Mucosa of stomach (tissue), 1 donor: ENCODE data around the gene AOAH.

Source experiments
- H3K27me3 ChIP-seq: one replicate; pipeline ENCODE4 v1.7.0; 2013; ENCODE audit warnings: mild to moderate bottlenecking, low read length; ENCODE audit not compliant: control insufficient read depth, insufficient read depth
- H3K36me3 ChIP-seq: one replicate; pipeline ENCODE4 v1.7.0; 2013; ENCODE audit warnings: low read length; ENCODE audit not compliant: control insufficient read depth, insufficient read depth
- H3K4me1 ChIP-seq: one replicate; pipeline ENCODE4 v1.7.0; 2013; ENCODE audit warnings: mild to moderate bottlenecking, low read length; ENCODE audit not compliant: control insufficient read depth, insufficient read depth
- H3K4me3 ChIP-seq: one replicate; pipeline ENCODE4 v1.7.0; 2013; ENCODE audit warnings: low read length
- H3K9ac ChIP-seq: one replicate; pipeline ENCODE4 v1.7.0; 2013; ENCODE audit warnings: mild to moderate bottlenecking, low read length, moderate library complexity
- H3K9me3 ChIP-seq: one replicate; pipeline ENCODE4 v1.7.0; 2013; ENCODE audit warnings: mild to moderate bottlenecking, low read length, moderate library complexity; ENCODE audit not compliant: control insufficient read depth
- donor health status: Pancreatic carcinoma.

The AOAH gene

DNA sequence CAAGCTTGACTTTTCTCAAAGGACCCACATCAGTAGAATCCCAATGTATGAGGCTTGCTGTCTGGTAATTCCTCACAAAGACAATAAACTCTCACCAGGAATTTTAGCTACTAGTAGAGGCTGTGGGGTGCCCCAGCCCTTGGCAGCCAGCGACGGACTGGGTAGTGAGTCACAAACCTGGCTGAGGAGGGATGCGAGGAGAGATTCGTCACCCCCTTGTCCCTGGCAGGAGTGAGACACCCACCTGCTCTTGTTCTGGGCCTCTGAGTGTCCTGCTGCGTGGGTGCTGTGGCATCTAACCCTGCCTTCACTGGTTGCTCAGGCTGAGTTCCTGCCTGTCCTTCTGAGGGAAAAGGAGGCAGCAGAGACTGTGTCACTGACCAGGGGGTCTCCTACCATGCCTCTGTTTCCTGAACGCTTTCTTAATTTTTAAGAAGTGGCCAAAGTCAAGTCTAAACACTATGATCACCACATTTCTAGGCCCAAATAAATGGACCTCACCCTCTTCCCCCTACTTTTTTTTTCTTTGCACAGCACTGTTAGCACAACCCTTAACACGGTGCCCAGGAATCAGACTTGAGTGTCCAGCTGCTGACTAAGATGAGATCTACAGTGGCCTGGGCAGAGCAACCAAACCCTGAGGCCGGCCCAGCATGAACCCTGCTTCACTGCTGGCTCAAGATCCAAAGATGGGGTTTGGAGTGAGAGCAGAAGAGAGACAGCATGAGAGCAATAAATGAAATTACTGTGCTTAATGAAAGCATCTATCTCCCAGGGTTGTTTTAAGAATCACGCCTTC, 188.2 kb downstream of the AOAH start:
- Histone ChIP-seq H3K27me3 (no peaks in the 10 kb centered on the region), H3K9me3 (no peaks in the 10 kb centered on the region), H3K9ac (no peak overlapping the region), H3K4me1 (no peaks in the 10 kb centered on the region), H3K36me3 (no peaks in the 10 kb centered on the region), H3K4me3 (no peak overlapping the region)

GRCh38 chr7:36533717-36534116, 190.6 kb downstream of the AOAH start:
- H3K4me3 ChIP-seq: no peak overlapping the region
- H3K9ac ChIP-seq: no peak overlapping the region
- H3K36me3 ChIP-seq: no peaks in the 10 kb centered on the region
- no peaks in the 10 kb centered on the region for H3K27me3 ChIP-seq
- H3K9me3 ChIP-seq: no peaks in the 10 kb centered on the region
- H3K4me1 ChIP-seq: no peaks in the 10 kb centered on the region

DNA sequence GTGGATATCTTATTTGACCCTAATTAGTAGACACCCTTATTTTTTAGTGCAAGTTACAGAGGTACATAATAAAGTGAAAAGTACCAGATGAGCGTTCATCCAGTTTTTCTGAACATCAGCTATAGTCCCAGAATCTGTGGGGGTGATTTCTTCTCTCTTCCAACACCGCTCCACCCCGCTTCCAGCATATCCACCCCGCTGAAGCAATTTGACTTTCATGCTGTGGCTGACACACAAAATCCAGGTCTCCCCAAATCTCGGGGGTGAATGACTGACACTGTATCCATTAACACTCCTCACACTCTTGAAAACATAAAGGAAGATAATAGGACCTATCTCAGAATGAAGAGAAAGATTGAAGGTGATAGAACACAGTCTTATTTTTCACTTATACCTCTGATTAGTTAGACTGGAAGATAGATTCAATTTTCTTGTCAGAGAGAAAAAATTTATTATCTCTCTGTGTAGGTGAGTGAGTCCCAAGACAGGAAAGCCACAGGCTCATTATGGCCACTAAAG, 191.3 kb downstream of the AOAH start:
- H3K9ac ChIP-seq: no peak overlapping the region
- H3K4me3 ChIP-seq: no peak overlapping the region
- H3K27me3 ChIP-seq: no peaks in the 10 kb centered on the region
- no peaks in the 10 kb centered on the region for H3K9me3 ChIP-seq
- no peaks in the 10 kb centered on the region for H3K4me1 ChIP-seq
- H3K36me3 ChIP-seq: no peaks in the 10 kb centered on the region

GRCh38 chr7:36531951-36532350, 192.3 kb downstream of the AOAH start:
- H3K9ac ChIP-seq: no peak overlapping the region
- H3K9me3 ChIP-seq: no peaks in the 10 kb centered on the region
- no peak overlapping the region for H3K4me3 ChIP-seq
- no peaks in the 10 kb centered on the region for H3K27me3 ChIP-seq
- H3K36me3 ChIP-seq: no peaks in the 10 kb centered on the region
- H3K4me1 ChIP-seq: no peaks in the 10 kb centered on the region

GRCh38 chr7:36530456-36530855, 193.8 kb downstream of the AOAH start:
- Histone ChIP-seq H3K9me3 (no peaks in the 10 kb centered on the region), H3K27me3 (no peaks in the 10 kb centered on the region), H3K36me3 (no peaks in the 10 kb centered on the region), H3K9ac (no peak overlapping the region), H3K4me1 (no peaks in the 10 kb centered on the region), H3K4me3 (no peak overlapping the region)

DNA sequence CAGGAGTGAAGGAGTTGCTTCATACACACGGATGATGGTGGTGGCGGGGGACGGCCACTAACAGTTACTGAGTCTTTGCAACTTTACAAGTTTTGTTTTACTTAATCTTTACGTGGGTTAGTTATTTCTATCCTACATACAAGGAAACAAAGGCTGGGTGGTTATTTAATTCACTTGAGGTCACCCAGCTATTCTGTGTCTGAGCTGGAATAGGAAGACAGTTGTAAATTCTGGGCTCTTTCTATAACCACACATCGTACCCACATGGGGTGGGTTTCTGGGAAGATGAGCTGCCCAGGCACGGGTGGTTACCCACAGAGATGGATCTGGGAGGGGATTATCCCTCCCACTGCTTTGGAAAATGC, 196.8 kb downstream of the AOAH start:
- H3K4me1 ChIP-seq: no peaks in the 10 kb centered on the region

GRCh38 chr7:36526863-36527548, 197.3 kb downstream of the AOAH start:
- H3K4me3 ChIP-seq: no peak overlapping the region
- no peaks in the 10 kb centered on the region for H3K9me3 ChIP-seq
- no peaks in the 10 kb centered on the region for H3K27me3 ChIP-seq
- no peaks in the 10 kb centered on the region for H3K36me3 ChIP-seq
- H3K4me1 ChIP-seq: no peaks in the 10 kb centered on the region
- no peak overlapping the region for H3K9ac ChIP-seq

More for the DNA sequence above, 196.8 kb downstream of the AOAH start:
- no peaks in the 10 kb centered on the region for H3K27me3 ChIP-seq
- H3K9me3 ChIP-seq: no peaks in the 10 kb centered on the region
- no peaks in the 10 kb centered on the region for H3K36me3 ChIP-seq
- no peak overlapping the region for H3K4me3 ChIP-seq
- no peak overlapping the region for H3K9ac ChIP-seq

GRCh38 chr7:36523371-36524101, 200.8 kb downstream of the AOAH start:
- Histone ChIP-seq H3K36me3 (no peaks in the 10 kb centered on the region), H3K27me3 (no peaks in the 10 kb centered on the region), H3K4me1 (no peaks in the 10 kb centered on the region), H3K9ac (no peak overlapping the region), H3K4me3 (no peak overlapping the region), H3K9me3 (no peaks in the 10 kb centered on the region)

DNA sequence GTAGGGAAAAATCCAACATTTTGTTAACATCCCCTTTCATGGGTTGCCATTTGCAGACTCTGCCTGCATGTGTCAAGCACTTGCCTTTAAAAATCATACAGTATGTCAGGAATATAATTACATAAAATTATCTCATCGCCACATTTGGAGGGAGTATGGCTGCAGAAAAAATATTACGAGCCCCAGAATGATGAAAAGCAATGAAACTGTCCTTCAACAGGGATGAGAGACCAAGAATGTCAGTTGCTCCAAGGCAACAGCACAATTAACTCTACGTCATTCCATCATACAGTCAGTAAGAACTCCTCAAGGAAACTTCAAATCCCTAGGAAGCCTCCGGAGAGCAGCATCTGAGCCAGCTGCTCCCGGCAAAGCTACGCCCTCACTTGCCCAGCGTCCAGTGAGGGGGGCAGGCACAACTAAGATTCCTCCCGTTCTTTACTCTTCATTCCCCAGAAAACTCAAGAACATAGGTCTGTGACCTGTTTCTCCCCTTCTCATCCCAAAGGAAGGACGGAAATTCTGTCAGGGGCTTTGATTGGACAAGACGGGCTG, 201.8 kb downstream of the AOAH start:
- no peaks in the 10 kb centered on the region for H3K4me1 ChIP-seq
- H3K9ac ChIP-seq: no peak overlapping the region
- H3K36me3 ChIP-seq: no peaks in the 10 kb centered on the region
- no peaks in the 10 kb centered on the region for H3K27me3 ChIP-seq
- H3K9me3 ChIP-seq: no peaks in the 10 kb centered on the region
- H3K4me3 ChIP-seq: no peak overlapping the region

DNA sequence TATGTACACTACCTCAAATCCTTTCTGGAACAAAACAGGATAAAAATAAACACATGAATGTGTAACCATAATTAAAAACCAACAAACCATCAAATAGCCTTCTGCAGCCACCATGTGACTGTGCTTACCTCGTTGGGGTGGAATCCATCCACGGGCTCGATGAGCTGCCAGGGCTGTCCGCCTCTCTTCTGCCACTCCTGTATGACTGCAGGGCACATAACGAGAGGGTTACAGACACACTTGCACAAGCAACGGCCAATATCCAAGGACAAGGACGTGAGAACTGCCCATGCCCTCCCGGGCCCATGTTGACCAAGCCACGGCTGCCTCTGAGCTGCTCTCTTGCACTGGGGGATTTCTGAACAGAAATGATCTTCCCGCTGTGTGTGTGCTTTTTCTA, 202.4 kb downstream of the AOAH start:
- H3K4me3 ChIP-seq: no peak overlapping the region
- no peaks in the 10 kb centered on the region for H3K4me1 ChIP-seq
- no peak overlapping the region for H3K9ac ChIP-seq
- no peaks in the 10 kb centered on the region for H3K27me3 ChIP-seq
- no peaks in the 10 kb centered on the region for H3K9me3 ChIP-seq
- H3K36me3 ChIP-seq: no peaks in the 10 kb centered on the region

DNA sequence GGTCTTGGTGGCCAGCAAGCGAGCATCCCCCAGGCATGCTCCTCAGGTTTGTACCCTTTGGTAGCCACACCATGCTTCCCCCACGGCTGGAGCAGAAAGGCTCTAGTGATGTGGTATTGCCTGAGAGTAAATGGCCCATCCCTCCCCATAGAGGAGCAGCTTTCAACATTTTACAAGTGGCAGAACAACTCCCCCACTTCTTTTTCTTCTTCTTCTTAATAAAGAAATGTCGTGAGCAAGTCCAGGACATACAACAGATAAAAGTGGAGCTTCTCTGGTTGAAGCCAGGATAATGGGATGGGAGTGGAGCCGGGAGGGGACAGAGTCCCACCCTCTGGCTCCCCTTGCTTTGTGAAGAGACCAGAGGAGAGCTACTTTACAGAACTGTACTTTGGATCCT, 203.2 kb downstream of the AOAH start:
- no peak overlapping the region for H3K9ac ChIP-seq
- H3K4me3 ChIP-seq: no peak overlapping the region
- H3K27me3 ChIP-seq: no peaks in the 10 kb centered on the region
- no peaks in the 10 kb centered on the region for H3K9me3 ChIP-seq
- H3K4me1 ChIP-seq: no peaks in the 10 kb centered on the region
- no peaks in the 10 kb centered on the region for H3K36me3 ChIP-seq

DNA sequence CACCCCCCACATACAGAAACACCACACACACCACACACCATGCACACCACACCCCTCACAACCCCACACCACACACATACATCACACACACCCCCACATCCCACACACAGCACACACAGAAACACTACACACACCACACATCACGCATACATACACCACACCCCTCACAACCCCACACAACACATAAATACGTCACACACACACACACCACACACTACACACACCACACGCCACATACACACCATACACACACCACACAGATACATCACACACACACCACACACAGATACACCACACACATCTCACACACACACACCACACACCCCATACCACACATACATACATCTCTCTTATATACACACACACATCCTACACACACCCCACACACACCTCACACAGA, 208.4 kb downstream of the AOAH start:
- H3K4me1 ChIP-seq: no peaks in the 10 kb centered on the region

More for the DNA sequence above, 208.4 kb downstream of the AOAH start:
- Histone ChIP-seq H3K36me3 (no peaks in the 10 kb centered on the region), H3K9ac (no peak overlapping the region), H3K9me3 (no peaks in the 10 kb centered on the region), H3K27me3 (no peaks in the 10 kb centered on the region), H3K4me3 (no peak overlapping the region)
